ENCODE measurements around the gene FNBP1L.

- TF ChIP-seq CTCF (conservative IDR thresholded peaks at IDR 0.05; ENCODE audit: low read length) (no peak), EZH2phosphoT487 (IDR thresholded peaks at IDR 0.05; ENCODE audit: borderline replicate concordance) (no peak)
Measured at GRCh38 chr1:93518516-93518915, 70.6 kb downstream of the FNBP1L start.

Measured in Loucy (cell line).